HUES6 (cell line): ENCODE results near the gene TAGLN2.
"Not testable (repeated sequence)": the region's sequence is repeated elsewhere in the genome, so short reads cannot be mapped to it uniquely, and the experiment has no call there.

Source experiments
- H3K27ac ChIP-seq: 2 replicates; pipeline ENCODE4 v1.7.0; 2013; ENCODE audit warnings: low read depth, mild to moderate bottlenecking, low read length, inconsistent platforms
- H3K27me3 ChIP-seq: 2 replicates; pipeline ENCODE4 v1.6.1; 2013; ENCODE audit warnings: low read length; ENCODE audit not compliant: control insufficient read depth, insufficient read depth
- H3K36me3 ChIP-seq: 2 replicates; pipeline ENCODE4 v1.6.1; 2013; ENCODE audit warnings: low read length; ENCODE audit not compliant: control insufficient read depth, insufficient read depth
- H3K4me1 ChIP-seq: 2 replicates; pipeline ENCODE4 v1.6.1; 2013; ENCODE audit warnings: low read length; ENCODE audit not compliant: control insufficient read depth, insufficient read depth
- H3K4me3 ChIP-seq: 2 replicates; pipeline ENCODE4 v1.5.1; 2013; ENCODE audit warnings: low read depth, low read length
- H3K9ac ChIP-seq: one replicate; pipeline ENCODE4 v1.6.1; 2013; ENCODE audit warnings: mild to moderate bottlenecking, low read length
- H3K9me3 ChIP-seq: 2 replicates; pipeline ENCODE4 v1.6.1; 2013; ENCODE audit warnings: low read depth, low read length; ENCODE audit not compliant: control insufficient read depth, insufficient read depth

Gene TAGLN2

GRCh38 chr1:159908031-159908940, 17.0 kb downstream of the TAGLN2 start:
- peaks cover 6% of the 10 kb centered on the region; the same call in 1 of the 2 replicates for H3K9me3 ChIP-seq
- H3K4me1 ChIP-seq = peaks cover 39% of the 10 kb centered on the region
- H3K4me3 ChIP-seq = no peak overlapping the region
- no peaks in the 10 kb centered on the region for H3K27me3 ChIP-seq
- no peaks in the 10 kb centered on the region for H3K36me3 ChIP-seq
- H3K27ac ChIP-seq = no peak overlapping the region
- no peak overlapping the region for H3K9ac ChIP-seq

- Histone ChIP-seq H3K27me3 (no peaks in the 10 kb centered on the region), H3K4me1 (peaks cover 34% of the 10 kb centered on the region), H3K4me3 (no peak overlapping the region), H3K27ac (no peak overlapping the region), H3K9me3 (peaks cover 6% of the 10 kb centered on the region; the same call in 1 of the 2 replicates), H3K9ac (no peak overlapping the region), H3K36me3 (no peaks in the 10 kb centered on the region)
Measured at GRCh38 chr1:159906960-159907359, 18.3 kb downstream of the TAGLN2 start.

GRCh38 chr1:159904036-159904435, 21.3 kb downstream of the TAGLN2 start:
- not testable (repeated sequence) for H3K9ac ChIP-seq, H3K36me3 ChIP-seq, H3K9me3 ChIP-seq, H3K4me3 ChIP-seq, H3K27ac ChIP-seq
- H3K27me3 ChIP-seq = peaks cover 10% of the 10 kb centered on the region
- H3K4me1 ChIP-seq = peaks cover 22% of the 10 kb centered on the region

- H3K27ac ChIP-seq = no peak overlapping the region
Measured at GRCh38 chr1:159902541-159902940, 22.8 kb downstream of the TAGLN2 start.

GRCh38 chr1:159900755-159901360, 24.4 kb downstream of the TAGLN2 start:
- peaks cover 15% of the 10 kb centered on the region for H3K4me1 ChIP-seq
- peaks cover 10% of the 10 kb centered on the region for H3K27me3 ChIP-seq
- no peak overlapping the region for H3K4me3 ChIP-seq
- no peak overlapping the region for H3K27ac ChIP-seq
- H3K9me3 ChIP-seq = peaks cover 6% of the 10 kb centered on the region; the same call in 1 of the 2 replicates
- H3K36me3 ChIP-seq = no peaks in the 10 kb centered on the region
- H3K9ac ChIP-seq = no peak overlapping the region

More at GRCh38 chr1:159902541-159902940, 22.8 kb downstream of the TAGLN2 start:
- Histone ChIP-seq H3K9ac (no peak overlapping the region), H3K4me1 (peaks cover 15% of the 10 kb centered on the region), H3K27me3 (peaks cover 10% of the 10 kb centered on the region), H3K36me3 (no peaks in the 10 kb centered on the region), H3K4me3 (no peak overlapping the region), H3K9me3 (peaks cover 6% of the 10 kb centered on the region; the same call in 1 of the 2 replicates)

- peaks cover 10% of the 10 kb centered on the region for H3K27me3 ChIP-seq
- peak within 1 kb of the TSS; percentile 36 for H3K9ac ChIP-seq
- H3K9me3 ChIP-seq = peaks cover 6% of the 10 kb centered on the region; the same call in 1 of the 2 replicates
- no peak within 1 kb of the TSS for H3K27ac ChIP-seq
- H3K4me3 ChIP-seq = peak within 1 kb of the TSS; percentile 39
- H3K4me1 ChIP-seq = peaks cover 15% of the 10 kb centered on the region
- H3K36me3 ChIP-seq = no peaks in the 10 kb centered on the region
Measured at GRCh38 chr1:159900086-159900680, 25.1 kb downstream of the TAGLN2 start, which contains the start of gene CFAP45. CFAP45 (minus strand) TSS chr1:159900165; CDS start chr1:159900098, 67 bp downstream.

- H3K9me3 ChIP-seq, H3K9ac ChIP-seq, H3K36me3 ChIP-seq, H3K27ac ChIP-seq: not testable (repeated sequence)
- Histone ChIP-seq H3K4me3 (peak overlapping the region; percentile 17; the same call in 1 of the 2 replicates), H3K27me3 (peaks cover 10% of the 10 kb centered on the region), H3K4me1 (peaks cover 15% of the 10 kb centered on the region)
Measured at GRCh38 chr1:159899634-159900033, 25.7 kb downstream of the TAGLN2 start.

GRCh38 chr1:159898527-159898926, 26.8 kb downstream of the TAGLN2 start:
- Histone ChIP-seq H3K27me3 (peaks cover 10% of the 10 kb centered on the region), H3K4me1 (peaks cover 15% of the 10 kb centered on the region), H3K9ac (no peak overlapping the region), H3K9me3 (peaks cover 1% of the 10 kb centered on the region; the same call in 1 of the 2 replicates), H3K4me3 (no peak overlapping the region), H3K36me3 (no peaks in the 10 kb centered on the region), H3K27ac (no peak overlapping the region)

- Histone ChIP-seq H3K4me1 (peaks cover 15% of the 10 kb centered on the region), H3K27ac (no peak overlapping the region), H3K4me3 (no peak overlapping the region), H3K9me3 (no peaks in the 10 kb centered on the region), H3K27me3 (peaks cover 10% of the 10 kb centered on the region), H3K9ac (no peak overlapping the region), H3K36me3 (no peaks in the 10 kb centered on the region)
Measured at GRCh38 chr1:159897962-159898361, 27.3 kb downstream of the TAGLN2 start.

GRCh38 chr1:159896546-159896930, 28.8 kb downstream of the TAGLN2 start:
- Histone ChIP-seq H3K27ac (no peak overlapping the region), H3K9me3 (no peaks in the 10 kb centered on the region), H3K9ac (no peak overlapping the region), H3K36me3 (no peaks in the 10 kb centered on the region), H3K27me3 (peaks cover 10% of the 10 kb centered on the region), H3K4me3 (no peak overlapping the region), H3K4me1 (peaks cover 15% of the 10 kb centered on the region)
